ENCODE data around the gene LTK. TPM values are rescaled to one million over a fixed set of nuclear protein-coding genes. Genes with fewer than 3 reads are reported as not detected.

LTK gene
- total RNA-seq, 2 experiments from 2014 or later: 9.7 to 9.9 TPM

GRCh38 chr15:41465822-41466421 is 47.7 kb downstream of the LTK start:
- Mint-ChIP-seq H3K4me3 (no peak overlapping the region), H3K36me3 (ENCODE audit: low read depth) (peaks cover 76% of the 10 kb centered on the region), H3K4me1 (ENCODE audit: low read depth) (peaks cover 4% of the 10 kb centered on the region), H3K9me3 (no peaks in the 10 kb centered on the region), H3K27me3 (no peaks in the 10 kb centered on the region), H3K27ac (no peak overlapping the region)
- no peak overlapping the region for H3K27ac ChIP-seq (ENCODE audit: low read depth in 1 of 2, low read length in 2 of 2)
- DNase-seq (peak in 5 of 14 experiments; percentile 6 to 67 (median 58)), ATAC-seq (ENCODE audit: poor library complexity) (peak; percentile 67)
- peak; percentile 77 for TF ChIP-seq CTCF (IDR thresholded peaks at IDR 0.05)
- H3K4me1 ChIP-seq (ENCODE audit: insufficient read depth, low read length): no peaks in the 10 kb centered on the region
- no peak overlapping the region for H3K4me3 ChIP-seq (ENCODE audit: low read length)
- H3K36me3 ChIP-seq (ENCODE audit: insufficient read depth, low read length): peaks cover 47% of the 10 kb centered on the region
- ChIA-PET CTCF (interaction anchor here (0.6 to 2.3 kb wide), 18 partner anchors 12 to 619 kb away, joined by 3 to 17 read pairs (median 4); partner anchors contain the start of genes ITPKA, MAPKBP1 and RPAP1), POLR2A (interaction anchor here (0.5 to 1.0 kb wide), 3 partner anchors 28 to 248 kb away, joined by 3 to 4 read pairs (median 4); partner anchors contain the start of gene ITPKA)
- H3K27me3 ChIP-seq (ENCODE audit: control insufficient read depth in 1 of 2, insufficient read depth in 2 of 2, low read length in 2 of 2): no peaks in the 10 kb centered on the region
- intact Hi-C loops (cut with DNase I, micrococcal nuclease): loop anchor here (5.0 to 10.0 kb wide), 5 partner anchors 41 to 436 kb away; no protein-coding TSS in a partner anchor
- no peaks in the 10 kb centered on the region for H3K9me3 ChIP-seq (ENCODE audit: control insufficient read depth in 1 of 2, insufficient read depth in 1 of 2, low read length in 2 of 2)

- no peaks in the 10 kb centered on the region for H3K9me3 ChIP-seq (ENCODE audit: control insufficient read depth in 1 of 2, insufficient read depth in 1 of 2, low read length in 2 of 2)
- no peak overlapping the region for H3K4me3 ChIP-seq (ENCODE audit: low read length)
- no peaks in the 10 kb centered on the region for H3K27me3 Mint-ChIP-seq
- DNase-seq (no peak), ATAC-seq (ENCODE audit: poor library complexity) (no peak)
- H3K4me3 Mint-ChIP-seq: no peak overlapping the region
- ChIA-PET POLR2A (interaction anchor here (1.0 kb wide), 1 partner anchor 29 kb away, joined by 4 read pairs; the partner anchor contains the start of gene ITPKA), CTCF (interaction anchor here (1.0 to 2.3 kb wide), 12 partner anchors 12 to 620 kb away, joined by 3 to 17 read pairs (median 6); partner anchors contain the start of genes ITPKA and RPAP1)
- H3K27ac Mint-ChIP-seq: no peak overlapping the region
- no peaks in the 10 kb centered on the region for H3K9me3 Mint-ChIP-seq
- H3K4me1 Mint-ChIP-seq (ENCODE audit: low read depth): peaks cover 4% of the 10 kb centered on the region
- H3K36me3 Mint-ChIP-seq (ENCODE audit: low read depth): peaks cover 69% of the 10 kb centered on the region
- peaks cover 39% of the 10 kb centered on the region for H3K36me3 ChIP-seq (ENCODE audit: insufficient read depth, low read length)
- H3K27me3 ChIP-seq (ENCODE audit: control insufficient read depth in 1 of 2, insufficient read depth in 2 of 2, low read length in 2 of 2): no peaks in the 10 kb centered on the region
- intact Hi-C loops (cut with DNase I, micrococcal nuclease): loop anchor here (5.0 to 10.0 kb wide), 5 partner anchors 42 to 437 kb away; no protein-coding TSS in a partner anchor
- no peak overlapping the region for H3K27ac ChIP-seq (ENCODE audit: low read depth in 1 of 2, low read length in 2 of 2)
- TF ChIP-seq CTCF (IDR thresholded peaks at IDR 0.05): no peak
- no peaks in the 10 kb centered on the region for H3K4me1 ChIP-seq (ENCODE audit: insufficient read depth, low read length)
Measured at GRCh38 chr15:41464889-41465580, 48.6 kb downstream of the LTK start.

GRCh38 chr15:41462084-41462795 is 51.4 kb downstream of the LTK start:
- Histone ChIP-seq H3K27ac (ENCODE audit: low read depth in 1 of 2, low read length in 2 of 2) (no peak overlapping the region), H3K4me1 (ENCODE audit: insufficient read depth, low read length) (no peaks in the 10 kb centered on the region), H3K27me3 (ENCODE audit: control insufficient read depth in 1 of 2, insufficient read depth in 2 of 2, low read length in 2 of 2) (no peaks in the 10 kb centered on the region), H3K9me3 (ENCODE audit: control insufficient read depth in 1 of 2, insufficient read depth in 1 of 2, low read length in 2 of 2) (no peaks in the 10 kb centered on the region), H3K4me3 (ENCODE audit: low read length) (no peak overlapping the region), H3K36me3 (ENCODE audit: insufficient read depth, low read length) (peaks cover 40% of the 10 kb centered on the region)
- H3K36me3 Mint-ChIP-seq (ENCODE audit: low read depth): peaks cover 68% of the 10 kb centered on the region
- H3K4me1 Mint-ChIP-seq (ENCODE audit: low read depth): peaks cover 4% of the 10 kb centered on the region
- no peaks in the 10 kb centered on the region for H3K27me3 Mint-ChIP-seq
- ChIA-PET POLR2A (no interaction called here), CTCF (no interaction called here)
- DNase-seq (no peak), ATAC-seq (ENCODE audit: poor library complexity) (no peak)
- no peaks in the 10 kb centered on the region for H3K9me3 Mint-ChIP-seq
- no peak overlapping the region for H3K4me3 Mint-ChIP-seq
- TF ChIP-seq CTCF (IDR thresholded peaks at IDR 0.05): no peak
- no peak overlapping the region for H3K27ac Mint-ChIP-seq
- intact Hi-C loops (cut with DNase I, micrococcal nuclease): loop anchor here in 1 of 2 experiments (10.0 kb wide), 1 partner anchor 123 kb away; no protein-coding TSS in a partner anchor

Data from CD4-positive, alpha-beta T cell (primary cell).